Peyer's patch (tissue), 4 donors: ENCODE measurements around the gene C1orf210.

Experiments used
- CTCF ChIP-seq, 6 experiments: fragments of 450-650 bp in 4 of 6; fragments of 200-600 bp in 2 of 6; sonication (generic) in 1 of 6; IDR thresholded peaks; one replicate each; pipeline ENCODE4 v1.5.1; 2017 to 2019; ENCODE audit warnings: antibody characterized with exemption in 6 of 6, mild to moderate bottlenecking in 3 of 6, moderate library complexity in 1 of 6
- POLR2A ChIP-seq, 2 donors: fragments of 450-650 bp; IDR thresholded peaks; one replicate each; pipeline ENCODE4 v1.5.1; 2017; ENCODE audit warnings: antibody characterized with exemption in 2 of 2, mild to moderate bottlenecking in 2 of 2, moderate library complexity in 2 of 2

- TF ChIP-seq CTCF (IDR thresholded peaks at IDR 0.05), result no peak
- no peak for TF ChIP-seq POLR2A (IDR thresholded peaks at IDR 0.05)
Observed at GRCh38 chr1:43321331-43321891, 36.0 kb upstream of the C1orf210 start.
